NT2/D1 (cell line): ENCODE results near the gene AOPEP.

Experiments used
- DNase-seq: peaks from one replicate; pipeline ENCODE4 v3.0.0-alpha.2; 2011; ENCODE audit warnings: low read depth, low spot score
- H3K27me3 ChIP-seq: 2 replicates; pipeline ENCODE4 v1.6.0; 2011; ENCODE audit warnings: mild to moderate bottlenecking; ENCODE audit not compliant: insufficient read length, insufficient read depth
- H3K36me3 ChIP-seq: 2 replicates; pipeline ENCODE4 v1.6.1; 2011; ENCODE audit warnings: mild to moderate bottlenecking, low read length, mixed read lengths; ENCODE audit not compliant: insufficient read depth, insufficient read length
- H3K4me1 ChIP-seq: 2 replicates; pipeline ENCODE4 v1.5.1; 2011; ENCODE audit not compliant: insufficient read depth, insufficient read length
- H3K4me3 ChIP-seq: 2 replicates; pipeline ENCODE4 v1.5.1; 2011; ENCODE audit warnings: low read depth; ENCODE audit not compliant: insufficient read length
- H3K9ac ChIP-seq: 2 replicates; pipeline ENCODE4 v1.6.0; 2011; ENCODE audit warnings: low read depth; ENCODE audit not compliant: insufficient read length
- H3K9me3 ChIP-seq: 2 replicates; pipeline ENCODE4 v1.5.1; 2011; ENCODE audit warnings: mild to moderate bottlenecking, low read length; ENCODE audit not compliant: insufficient read depth
- SUZ12 ChIP-seq: IDR thresholded peaks from 2 replicates; pipeline ENCODE4 v1.6.1; 2011; ENCODE audit not compliant: insufficient read length, insufficient read depth; ENCODE audit errors: extremely low read depth
- YY1 ChIP-seq: IDR thresholded peaks from 2 replicates; pipeline ENCODE4 v1.6.1; 2011; ENCODE audit not compliant: insufficient read length, insufficient read depth
- ZNF274 ChIP-seq: IDR thresholded peaks from 2 replicates; pipeline ENCODE4 v1.6.1; 2011; ENCODE audit warnings: mild to moderate bottlenecking, low read depth, low read length

The AOPEP gene, protein sequence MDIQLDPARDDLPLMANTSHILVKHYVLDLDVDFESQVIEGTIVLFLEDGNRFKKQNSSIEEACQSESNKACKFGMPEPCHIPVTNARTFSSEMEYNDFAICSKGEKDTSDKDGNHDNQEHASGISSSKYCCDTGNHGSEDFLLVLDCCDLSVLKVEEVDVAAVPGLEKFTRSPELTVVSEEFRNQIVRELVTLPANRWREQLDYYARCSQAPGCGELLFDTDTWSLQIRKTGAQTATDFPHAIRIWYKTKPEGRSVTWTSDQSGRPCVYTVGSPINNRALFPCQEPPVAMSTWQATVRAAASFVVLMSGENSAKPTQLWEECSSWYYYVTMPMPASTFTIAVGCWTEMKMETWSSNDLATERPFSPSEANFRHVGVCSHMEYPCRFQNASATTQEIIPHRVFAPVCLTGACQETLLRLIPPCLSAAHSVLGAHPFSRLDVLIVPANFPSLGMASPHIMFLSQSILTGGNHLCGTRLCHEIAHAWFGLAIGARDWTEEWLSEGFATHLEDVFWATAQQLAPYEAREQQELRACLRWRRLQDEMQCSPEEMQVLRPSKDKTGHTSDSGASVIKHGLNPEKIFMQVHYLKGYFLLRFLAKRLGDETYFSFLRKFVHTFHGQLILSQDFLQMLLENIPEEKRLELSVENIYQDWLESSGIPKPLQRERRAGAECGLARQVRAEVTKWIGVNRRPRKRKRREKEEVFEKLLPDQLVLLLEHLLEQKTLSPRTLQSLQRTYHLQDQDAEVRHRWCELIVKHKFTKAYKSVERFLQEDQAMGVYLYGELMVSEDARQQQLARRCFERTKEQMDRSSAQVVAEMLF

GRCh38 chr9:94726495-94727191 is at the start of gene AOPEP:
Gene AOPEP (plus strand): TSS chr9:94726699. CDS start chr9:94759784, 33,085 bp downstream.
- TF ChIP-seq SUZ12 (no peak), YY1 (no peak), ZNF274 (no peak)
- Histone ChIP-seq H3K9ac (peak within 1 kb of the TSS; percentile 86), H3K4me3 (peak within 1 kb of the TSS; percentile 97), H3K27me3 (no peaks in the 10 kb centered on the region), H3K4me1 (no peaks in the 10 kb centered on the region), H3K9me3 (peaks cover 7% of the 10 kb centered on the region; the same call in 1 of the 2 replicates), H3K36me3 (no peaks in the 10 kb centered on the region)
- DNase-seq: peak; percentile 95

GRCh38 chr9:94677929-94678328 is 48.6 kb upstream of the AOPEP start:
- H3K27me3 ChIP-seq: no peaks in the 10 kb centered on the region
- H3K4me3 ChIP-seq: no peak overlapping the region
- no peaks in the 10 kb centered on the region for H3K36me3 ChIP-seq
- H3K9ac ChIP-seq: no peak overlapping the region
- peaks cover 17% of the 10 kb centered on the region for H3K9me3 ChIP-seq
- H3K4me1 ChIP-seq: no peaks in the 10 kb centered on the region
- TF ChIP-seq YY1 (no peak), ZNF274 (no peak), SUZ12 (no peak)
- DNase-seq: no peak

GRCh38 chr9:94679587-94679986 is 46.9 kb upstream of the AOPEP start:
- no peak overlapping the region for H3K9ac ChIP-seq
- no peaks in the 10 kb centered on the region for H3K27me3 ChIP-seq
- no peaks in the 10 kb centered on the region for H3K36me3 ChIP-seq
- TF ChIP-seq ZNF274 (no peak), SUZ12 (no peak), YY1 (no peak)
- H3K4me3 ChIP-seq: no peak overlapping the region
- peaks cover 17% of the 10 kb centered on the region for H3K9me3 ChIP-seq
- H3K4me1 ChIP-seq: no peaks in the 10 kb centered on the region
- no peak for DNase-seq

DNA sequence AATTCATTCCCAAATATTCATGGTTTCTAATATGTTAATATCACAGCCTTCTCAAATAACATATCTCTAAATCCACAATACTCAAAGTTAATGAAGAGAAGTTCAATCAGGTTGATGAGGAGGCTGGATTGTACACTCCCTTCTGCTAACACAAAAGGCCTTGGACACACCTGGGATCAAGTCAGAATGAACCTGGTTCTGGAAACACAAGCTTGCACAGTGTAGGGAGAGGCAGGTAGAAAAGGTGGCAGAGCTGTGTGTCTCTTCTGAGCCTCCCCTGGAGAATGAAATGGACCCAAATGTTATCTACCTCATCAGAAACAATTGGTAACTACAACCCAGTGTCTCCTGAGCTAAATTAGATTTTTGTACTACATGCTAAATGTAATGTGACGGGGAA is 46.5 kb upstream of the AOPEP start:
- H3K36me3 ChIP-seq: no peaks in the 10 kb centered on the region
- H3K27me3 ChIP-seq: no peaks in the 10 kb centered on the region
- DNase-seq: no peak
- H3K4me3 ChIP-seq: no peak overlapping the region
- no peak overlapping the region for H3K9ac ChIP-seq
- no peaks in the 10 kb centered on the region for H3K4me1 ChIP-seq
- no peak for TF ChIP-seq ZNF274
- no peak for TF ChIP-seq SUZ12
- no peak for TF ChIP-seq YY1
- peaks cover 17% of the 10 kb centered on the region for H3K9me3 ChIP-seq

DNA sequence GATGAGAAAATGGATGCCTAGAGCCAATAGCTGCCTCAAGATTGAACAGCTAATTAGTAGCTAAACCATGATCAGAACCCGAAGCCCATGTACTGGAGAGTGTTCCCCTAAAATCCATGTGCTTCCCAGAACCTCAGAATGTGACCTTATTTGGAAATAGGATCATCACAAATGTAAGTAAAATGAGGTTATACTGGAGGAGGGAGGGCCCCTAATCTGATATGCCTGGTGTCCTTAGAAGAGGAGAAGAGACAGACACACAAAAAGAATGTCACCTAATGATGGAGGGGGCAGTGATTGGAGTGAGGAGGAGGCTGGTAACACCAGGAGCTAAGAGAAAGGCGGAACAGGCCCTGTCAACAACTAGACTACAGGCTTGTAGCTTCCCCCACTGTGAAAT is 45.9 kb upstream of the AOPEP start:
- Histone ChIP-seq H3K4me1 (no peaks in the 10 kb centered on the region), H3K9me3 (peaks cover 17% of the 10 kb centered on the region), H3K9ac (no peak overlapping the region), H3K4me3 (no peak overlapping the region), H3K36me3 (no peaks in the 10 kb centered on the region), H3K27me3 (no peaks in the 10 kb centered on the region)
- no peak for TF ChIP-seq SUZ12
- no peak for TF ChIP-seq ZNF274
- no peak for TF ChIP-seq YY1
- DNase-seq: no peak

GRCh38 chr9:94681508-94681907 is 45.0 kb upstream of the AOPEP start:
- no peaks in the 10 kb centered on the region for H3K27me3 ChIP-seq
- no peak overlapping the region for H3K9ac ChIP-seq
- peaks cover 15% of the 10 kb centered on the region for H3K9me3 ChIP-seq
- TF ChIP-seq ZNF274 (no peak), SUZ12 (no peak), YY1 (no peak)
- H3K4me1 ChIP-seq: no peaks in the 10 kb centered on the region
- no peak overlapping the region for H3K4me3 ChIP-seq
- no peaks in the 10 kb centered on the region for H3K36me3 ChIP-seq
- peak; percentile 49 for DNase-seq

GRCh38 chr9:94685359-94685758 is 41.1 kb upstream of the AOPEP start:
- no peak for DNase-seq
- Histone ChIP-seq H3K9ac (no peak overlapping the region), H3K27me3 (no peaks in the 10 kb centered on the region), H3K4me3 (no peak overlapping the region), H3K9me3 (no peaks in the 10 kb centered on the region), H3K36me3 (no peaks in the 10 kb centered on the region), H3K4me1 (no peaks in the 10 kb centered on the region)
- no peak for TF ChIP-seq SUZ12
- TF ChIP-seq YY1: no peak
- no peak for TF ChIP-seq ZNF274
